ENCODE results near the gene ZBTB44. TPM values are rescaled to one million over a fixed set of nuclear protein-coding genes. Genes with fewer than 3 reads are reported as not detected.
"Not testable (repeated sequence)": the region's sequence is repeated elsewhere in the genome, so short reads cannot be mapped to it uniquely, and the experiment has no call there.

ZBTB44 gene
- total and polyA plus RNA-seq, 8 donors, result 34.1 to 53.7 (median 42.7) TPM

DNA sequence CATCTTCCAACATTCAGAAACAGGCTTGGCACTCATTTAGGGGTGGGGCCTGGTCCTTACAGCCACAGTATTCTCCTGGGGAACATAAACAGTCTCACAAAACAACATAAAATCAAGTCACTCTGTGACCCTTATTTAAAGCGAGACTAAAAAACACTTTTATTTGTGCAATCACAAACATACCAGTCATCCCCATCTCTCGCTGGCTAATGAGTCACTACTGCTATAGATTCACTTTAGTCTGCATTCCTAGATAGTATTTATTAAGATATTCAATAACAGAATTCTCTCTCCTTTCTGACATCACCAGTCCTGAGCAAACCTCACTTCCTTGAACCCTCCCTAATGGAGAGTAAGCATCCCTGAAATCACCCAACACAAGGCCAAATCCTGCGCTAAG lies 68.0 kb downstream of the ZBTB44 start:
- intact Hi-C loops (cut with DNase I), result no loop called here
- TF ChIP-seq, protein P1, sequence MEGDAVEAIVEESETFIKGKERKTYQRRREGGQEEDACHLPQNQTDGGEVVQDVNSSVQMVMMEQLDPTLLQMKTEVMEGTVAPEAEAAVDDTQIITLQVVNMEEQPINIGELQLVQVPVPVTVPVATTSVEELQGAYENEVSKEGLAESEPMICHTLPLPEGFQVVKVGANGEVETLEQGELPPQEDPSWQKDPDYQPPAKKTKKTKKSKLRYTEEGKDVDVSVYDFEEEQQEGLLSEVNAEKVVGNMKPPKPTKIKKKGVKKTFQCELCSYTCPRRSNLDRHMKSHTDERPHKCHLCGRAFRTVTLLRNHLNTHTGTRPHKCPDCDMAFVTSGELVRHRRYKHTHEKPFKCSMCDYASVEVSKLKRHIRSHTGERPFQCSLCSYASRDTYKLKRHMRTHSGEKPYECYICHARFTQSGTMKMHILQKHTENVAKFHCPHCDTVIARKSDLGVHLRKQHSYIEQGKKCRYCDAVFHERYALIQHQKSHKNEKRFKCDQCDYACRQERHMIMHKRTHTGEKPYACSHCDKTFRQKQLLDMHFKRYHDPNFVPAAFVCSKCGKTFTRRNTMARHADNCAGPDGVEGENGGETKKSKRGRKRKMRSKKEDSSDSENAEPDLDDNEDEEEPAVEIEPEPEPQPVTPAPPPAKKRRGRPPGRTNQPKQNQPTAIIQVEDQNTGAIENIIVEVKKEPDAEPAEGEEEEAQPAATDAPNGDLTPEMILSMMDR (IDR thresholded peaks at IDR 0.05), result no peak
- H3K4me1 ChIP-seq, result peaks cover 0 to 6% of the 10 kb centered on the region in 2 donors
- no peaks in the 10 kb centered on the region for H3K27me3 ChIP-seq
- H3K9me3 ChIP-seq, result no peaks in the 10 kb centered on the region
- H3K36me3 ChIP-seq, result no peaks in the 10 kb centered on the region
- no peak for ATAC-seq
- no peak overlapping the region for H3K27ac ChIP-seq
- no peak overlapping the region for H3K4me3 ChIP-seq
- DNase-seq, result no peak

- Histone ChIP-seq H3K27ac (no peak overlapping the region), H3K36me3 (no peaks in the 10 kb centered on the region), H3K27me3 (no peaks in the 10 kb centered on the region), H3K9me3 (no peaks in the 10 kb centered on the region), H3K4me1 (peaks cover 0 to 6% of the 10 kb centered on the region in 2 donors), H3K4me3 (no peak overlapping the region)
- no peak for ATAC-seq
- no peak for DNase-seq
- intact Hi-C loops (cut with DNase I), result no loop called here
- TF ChIP-seq, protein P1 (IDR thresholded peaks at IDR 0.05), result no peak
Observed at GRCh38 chr11:130246270-130246669, 68.4 kb downstream of the ZBTB44 start.

DNA sequence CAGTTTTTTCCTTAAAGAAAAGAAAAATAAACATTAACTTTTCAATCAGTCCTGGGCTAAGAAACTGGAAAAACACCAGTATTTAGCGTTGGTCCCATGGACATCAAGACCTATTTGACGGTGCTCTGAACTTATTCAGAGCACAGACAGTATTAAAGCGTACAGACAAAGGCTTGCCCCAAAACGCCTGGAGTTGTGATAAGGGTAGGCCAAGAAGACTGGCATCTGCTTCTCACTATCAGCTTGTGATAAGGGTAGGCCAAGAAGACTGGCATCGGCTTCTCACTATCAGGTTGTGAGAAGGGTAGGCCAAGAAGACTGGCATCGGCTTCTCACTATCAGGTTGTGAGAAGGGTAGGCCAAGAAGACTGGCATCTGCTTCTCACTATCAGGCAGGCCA lies 69.3 kb downstream of the ZBTB44 start:
- not testable (repeated sequence) for H3K27ac ChIP-seq, H3K27me3 ChIP-seq, ATAC-seq

GRCh38 chr11:130244848-130245247 lies 69.9 kb downstream of the ZBTB44 start:
- ATAC-seq, result no peak

More for the DNA sequence above, 69.3 kb downstream of the ZBTB44 start:
- intact Hi-C loops (cut with DNase I); H3K4me1 ChIP-seq; H3K36me3 ChIP-seq; H3K4me3 ChIP-seq; H3K9me3 ChIP-seq; DNase-seq: not testable (repeated sequence)

DNA sequence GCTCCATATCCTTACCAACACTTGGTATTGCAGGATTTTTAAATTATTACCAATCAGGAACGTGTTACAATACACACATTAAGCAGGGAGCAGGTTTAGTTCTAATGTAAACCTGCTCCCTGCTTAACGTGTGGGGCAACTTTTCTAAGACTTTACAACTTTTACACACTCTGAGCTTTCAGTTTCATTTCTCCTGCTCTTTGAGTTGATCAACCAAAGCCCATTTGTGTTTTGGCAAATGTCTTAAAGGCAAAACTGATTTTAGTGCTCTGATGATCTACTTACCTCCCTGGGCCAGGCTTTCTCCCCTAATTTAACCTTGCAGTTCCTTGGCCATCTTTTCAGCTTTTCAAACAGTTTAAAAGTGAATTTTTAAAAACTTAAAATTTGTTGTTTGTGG lies 70.9 kb downstream of the ZBTB44 start:
- DNase-seq, result no peak
- intact Hi-C loops (cut with DNase I), result no loop called here
- H3K27me3 ChIP-seq, result no peaks in the 10 kb centered on the region
- no peaks in the 10 kb centered on the region for H3K9me3 ChIP-seq
- no peaks in the 10 kb centered on the region for H3K36me3 ChIP-seq
- TF ChIP-seq, protein P1 (IDR thresholded peaks at IDR 0.05), result no peak
- peaks cover 0 to 6% of the 10 kb centered on the region in 2 donors for H3K4me1 ChIP-seq
- H3K27ac ChIP-seq, result no peak overlapping the region
- ATAC-seq, result peak; percentile 42
- no peak overlapping the region for H3K4me3 ChIP-seq

More at GRCh38 chr11:130244848-130245247, 69.9 kb downstream of the ZBTB44 start:
- Histone ChIP-seq H3K4me1 (peaks cover 0 to 6% of the 10 kb centered on the region in 2 donors), H3K27ac (no peak overlapping the region), H3K9me3 (no peaks in the 10 kb centered on the region), H3K27me3 (no peaks in the 10 kb centered on the region), H3K4me3 (no peak overlapping the region), H3K36me3 (no peaks in the 10 kb centered on the region)
- intact Hi-C loops (cut with DNase I), result no loop called here
- no peak for DNase-seq
- TF ChIP-seq, protein P1 (IDR thresholded peaks at IDR 0.05), result no peak

- ATAC-seq, result no peak
- H3K9me3 ChIP-seq, result no peaks in the 10 kb centered on the region
- peaks cover 0 to 13% of the 10 kb centered on the region in 2 donors for H3K36me3 ChIP-seq
- intact Hi-C loops (cut with DNase I), result no loop called here
- H3K27ac ChIP-seq, result no peak overlapping the region
- TF ChIP-seq, protein P1 (IDR thresholded peaks at IDR 0.05), result no peak
- H3K27me3 ChIP-seq, result no peaks in the 10 kb centered on the region
- peaks cover 0 to 6% of the 10 kb centered on the region in 2 donors for H3K4me1 ChIP-seq
- no peak for DNase-seq
- no peak overlapping the region for H3K4me3 ChIP-seq
Observed at GRCh38 chr11:130241713-130242112, 73.0 kb downstream of the ZBTB44 start.

Measured in left lung (tissue), 10 donors.